ENCODE measurements around the gene ZNF232.
"Not testable (repeated sequence)": the region's sequence is repeated elsewhere in the genome, so short reads cannot be mapped to it uniquely, and the experiment has no call there.

ZNF232 gene

DNA sequence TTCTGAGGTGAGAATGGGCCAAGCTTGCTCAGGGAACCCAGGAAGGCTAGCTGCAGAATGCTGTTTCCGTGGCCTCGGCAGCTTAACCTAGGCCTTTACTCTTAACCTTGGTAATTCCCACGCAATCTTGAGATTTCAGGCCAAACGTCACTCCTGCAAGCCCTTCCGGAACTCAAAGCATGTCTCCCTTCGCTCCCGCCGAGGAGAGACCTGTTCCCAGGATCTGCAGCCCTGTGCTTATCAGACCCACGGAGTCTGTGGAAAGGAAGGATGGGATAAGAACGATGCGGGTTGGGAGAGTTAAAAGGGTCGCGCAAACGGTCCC, 33.9 kb downstream of the ZNF232 start:
- no peak for DNase-seq (ENCODE audit: low read depth)
- TF ChIP-seq, protein P1, sequence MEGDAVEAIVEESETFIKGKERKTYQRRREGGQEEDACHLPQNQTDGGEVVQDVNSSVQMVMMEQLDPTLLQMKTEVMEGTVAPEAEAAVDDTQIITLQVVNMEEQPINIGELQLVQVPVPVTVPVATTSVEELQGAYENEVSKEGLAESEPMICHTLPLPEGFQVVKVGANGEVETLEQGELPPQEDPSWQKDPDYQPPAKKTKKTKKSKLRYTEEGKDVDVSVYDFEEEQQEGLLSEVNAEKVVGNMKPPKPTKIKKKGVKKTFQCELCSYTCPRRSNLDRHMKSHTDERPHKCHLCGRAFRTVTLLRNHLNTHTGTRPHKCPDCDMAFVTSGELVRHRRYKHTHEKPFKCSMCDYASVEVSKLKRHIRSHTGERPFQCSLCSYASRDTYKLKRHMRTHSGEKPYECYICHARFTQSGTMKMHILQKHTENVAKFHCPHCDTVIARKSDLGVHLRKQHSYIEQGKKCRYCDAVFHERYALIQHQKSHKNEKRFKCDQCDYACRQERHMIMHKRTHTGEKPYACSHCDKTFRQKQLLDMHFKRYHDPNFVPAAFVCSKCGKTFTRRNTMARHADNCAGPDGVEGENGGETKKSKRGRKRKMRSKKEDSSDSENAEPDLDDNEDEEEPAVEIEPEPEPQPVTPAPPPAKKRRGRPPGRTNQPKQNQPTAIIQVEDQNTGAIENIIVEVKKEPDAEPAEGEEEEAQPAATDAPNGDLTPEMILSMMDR (IDR thresholded peaks at IDR 0.05; ENCODE audit: control insufficient read depth, extremely low read depth, insufficient read depth): no peak
- H3K4me3 ChIP-seq (ENCODE audit: low read depth, low read length): no peak overlapping the region

DNA sequence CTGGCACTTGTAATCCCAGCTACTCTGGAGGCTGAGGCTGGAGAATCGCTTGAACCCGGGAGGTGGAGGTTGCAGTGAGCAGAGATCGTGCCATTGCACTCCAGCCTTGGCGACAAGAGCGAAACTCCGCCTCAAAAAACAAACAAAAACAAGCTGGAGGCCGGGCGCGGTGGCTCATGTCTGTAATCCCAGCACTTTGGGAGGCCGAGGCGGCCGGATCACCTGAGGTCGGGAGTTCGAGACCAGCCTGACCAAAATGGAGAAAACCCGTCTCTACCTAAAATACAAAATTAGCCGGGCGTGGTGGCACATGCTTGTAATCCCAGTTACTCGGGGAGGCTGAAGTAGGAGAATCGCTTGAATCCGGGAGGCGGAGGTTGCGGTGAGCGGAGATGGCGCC, 34.4 kb downstream of the ZNF232 start:
- H3K4me3 ChIP-seq (ENCODE audit: low read depth, low read length); DNase-seq (ENCODE audit: low read depth): not testable (repeated sequence)

GRCh38 chr17:5075472-5075871, 36.2 kb downstream of the ZNF232 start:
- H3K4me3 ChIP-seq (ENCODE audit: low read depth, low read length); DNase-seq (ENCODE audit: low read depth): not testable (repeated sequence)

DNA sequence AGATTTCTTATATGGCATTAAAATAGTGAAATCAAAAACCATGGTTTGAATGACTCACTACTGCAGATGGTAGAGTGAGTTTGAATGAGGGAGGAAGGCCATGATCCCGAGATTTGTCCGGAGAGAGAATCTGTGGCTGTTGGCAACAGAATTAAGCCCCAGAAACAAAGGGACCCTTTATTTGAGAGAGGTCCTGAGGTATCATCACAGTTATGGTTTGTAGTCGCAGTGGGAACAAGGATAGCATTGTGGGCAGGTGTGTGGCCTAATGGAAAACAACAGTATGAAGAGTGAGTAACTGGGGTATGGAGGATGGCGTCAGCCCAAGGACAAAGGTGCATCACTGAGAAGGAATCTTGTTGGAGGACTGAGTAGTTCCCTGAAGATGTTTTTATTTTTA, 42.0 kb downstream of the ZNF232 start:
- TF ChIP-seq, protein P1 (IDR thresholded peaks at IDR 0.05; ENCODE audit: control insufficient read depth, extremely low read depth, insufficient read depth): no peak
- DNase-seq (ENCODE audit: low read depth): no peak
- no peak overlapping the region for H3K4me3 ChIP-seq (ENCODE audit: low read depth, low read length)

DNA sequence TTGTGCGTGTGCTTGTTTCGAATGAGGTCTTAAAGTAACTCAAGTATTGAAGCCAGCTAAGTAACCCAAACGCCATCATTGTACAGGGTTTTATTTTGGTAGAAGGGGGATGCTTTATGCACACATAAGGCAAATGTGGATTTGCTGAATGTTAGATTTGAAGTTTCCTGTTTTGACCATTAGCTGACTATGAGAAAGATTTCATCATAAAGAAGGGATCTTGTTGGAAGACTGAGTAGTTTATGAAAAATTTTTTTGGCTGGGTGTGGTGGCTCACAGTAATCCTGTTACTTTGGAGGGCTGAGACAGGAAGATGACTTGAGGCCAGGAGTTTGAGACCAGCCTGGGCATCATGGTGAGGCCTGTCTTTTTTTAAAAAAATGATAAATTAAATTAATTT, 43.4 kb downstream of the ZNF232 start:
- no peak for DNase-seq (ENCODE audit: low read depth)
- TF ChIP-seq, protein P1 (IDR thresholded peaks at IDR 0.05; ENCODE audit: control insufficient read depth, extremely low read depth, insufficient read depth): no peak

DNA sequence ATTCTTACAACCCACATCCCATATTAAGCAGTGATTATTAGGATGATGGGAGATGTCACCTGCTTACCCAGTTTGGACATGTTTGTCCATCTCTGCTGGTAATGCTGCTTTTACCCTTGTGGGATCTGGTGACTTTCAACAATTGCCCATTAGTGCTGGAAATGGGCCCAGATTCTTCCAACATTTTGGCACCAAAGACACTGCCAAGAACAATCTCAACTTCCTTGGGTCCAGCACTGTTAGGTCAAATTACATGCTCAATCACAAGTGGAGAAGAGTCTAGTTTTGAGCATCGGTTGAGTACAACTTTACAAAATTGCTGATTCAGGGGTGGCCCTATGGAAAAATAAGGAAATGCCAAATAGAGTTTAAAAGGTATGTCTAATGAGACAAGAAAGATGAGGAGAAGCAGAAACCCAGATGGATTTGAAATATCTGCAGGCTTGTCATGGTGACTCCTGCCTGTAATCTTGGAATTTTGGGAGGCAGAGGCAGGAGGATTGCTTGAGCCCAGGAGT, 46.4 kb downstream of the ZNF232 start:
- TF ChIP-seq, protein P1 (IDR thresholded peaks at IDR 0.05; ENCODE audit: control insufficient read depth, extremely low read depth, insufficient read depth): no peak
- no peak for DNase-seq (ENCODE audit: low read depth)
- no peak overlapping the region for H3K4me3 ChIP-seq (ENCODE audit: low read depth, low read length)

More for the DNA sequence above, 43.4 kb downstream of the ZNF232 start:
- no peak overlapping the region for H3K4me3 ChIP-seq (ENCODE audit: low read depth, low read length)
